Neural crest cell (in vitro differentiated cells): ENCODE results near the gene SRGAP3. TPM values are rescaled to one million over a fixed set of nuclear protein-coding genes. Genes with fewer than 3 reads are reported as not detected.

Experiments
- DNase-seq: peaks from one replicate; pipeline ENCODE4 v3.0.0; 2021; ENCODE audit warnings: low read depth, mixed read lengths, low spot score
- H3K27ac Mint-ChIP-seq: one replicate; pipeline ENCODE4 v1.8.0; 2021; ENCODE audit warnings: mild to moderate bottlenecking, mixed read lengths; ENCODE audit not compliant: unreplicated experiment
- H3K27me3 Mint-ChIP-seq: 2 replicates; pipeline ENCODE4 v1.8.0; 2021; ENCODE audit warnings: low read depth, mild to moderate bottlenecking, mixed read lengths
- H3K36me3 Mint-ChIP-seq: 2 replicates; pipeline ENCODE4 v1.8.0; 2021; ENCODE audit warnings: low read depth, mild to moderate bottlenecking, mixed read lengths
- H3K4me1 Mint-ChIP-seq: 2 replicates; pipeline ENCODE4 v1.8.0; 2021; ENCODE audit warnings: mixed read lengths
- H3K4me3 Mint-ChIP-seq: one replicate; pipeline ENCODE4 v1.8.0; 2021; ENCODE audit warnings: mild to moderate bottlenecking, mixed read lengths
- H3K9me3 Mint-ChIP-seq: 2 replicates; pipeline ENCODE4 v1.8.0; 2021; ENCODE audit warnings: mixed read lengths
- total RNA-seq: library from RNA; stranded (reverse); gene quantifications from 2 replicates; pipeline ENCODE4 v1.2.1, GENCODE V29; 2021
- TF ChIP-seq, protein P1 (sequence below): fragments of 200-600 bp; sonication (generic); conservative IDR thresholded peaks from 2 replicates; pipeline ENCODE4 v1.5.0; 2021; ENCODE audit warnings: antibody characterized with exemption, mild to moderate bottlenecking

The SRGAP3 gene
- total RNA-seq, 1 donor from 2014 or later: 58.4 TPM

DNA sequence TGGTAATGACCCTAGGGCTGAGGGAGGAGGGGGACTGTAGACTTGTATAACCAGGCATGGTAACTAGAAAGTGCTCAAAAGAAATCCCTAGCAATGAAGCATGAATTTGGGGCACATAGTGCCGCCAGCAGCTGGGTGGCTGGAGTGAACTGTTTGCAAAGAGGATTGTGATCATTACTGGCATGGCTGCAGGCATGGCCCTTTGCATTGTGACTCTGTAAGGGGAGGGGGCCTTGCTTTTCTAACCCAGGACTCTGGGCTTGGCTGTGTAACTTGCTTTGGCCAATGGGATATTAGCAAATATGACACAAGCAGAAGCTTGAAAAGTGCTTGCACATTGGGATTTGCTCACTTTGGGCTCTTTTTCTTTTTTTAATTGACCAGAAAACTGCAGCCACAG lies 173.7 kb downstream of the SRGAP3 start:
- no peaks in the 10 kb centered on the region for H3K27me3 Mint-ChIP-seq
- no peaks in the 10 kb centered on the region for H3K9me3 Mint-ChIP-seq
- DNase-seq: no peak
- TF ChIP-seq, protein P1, sequence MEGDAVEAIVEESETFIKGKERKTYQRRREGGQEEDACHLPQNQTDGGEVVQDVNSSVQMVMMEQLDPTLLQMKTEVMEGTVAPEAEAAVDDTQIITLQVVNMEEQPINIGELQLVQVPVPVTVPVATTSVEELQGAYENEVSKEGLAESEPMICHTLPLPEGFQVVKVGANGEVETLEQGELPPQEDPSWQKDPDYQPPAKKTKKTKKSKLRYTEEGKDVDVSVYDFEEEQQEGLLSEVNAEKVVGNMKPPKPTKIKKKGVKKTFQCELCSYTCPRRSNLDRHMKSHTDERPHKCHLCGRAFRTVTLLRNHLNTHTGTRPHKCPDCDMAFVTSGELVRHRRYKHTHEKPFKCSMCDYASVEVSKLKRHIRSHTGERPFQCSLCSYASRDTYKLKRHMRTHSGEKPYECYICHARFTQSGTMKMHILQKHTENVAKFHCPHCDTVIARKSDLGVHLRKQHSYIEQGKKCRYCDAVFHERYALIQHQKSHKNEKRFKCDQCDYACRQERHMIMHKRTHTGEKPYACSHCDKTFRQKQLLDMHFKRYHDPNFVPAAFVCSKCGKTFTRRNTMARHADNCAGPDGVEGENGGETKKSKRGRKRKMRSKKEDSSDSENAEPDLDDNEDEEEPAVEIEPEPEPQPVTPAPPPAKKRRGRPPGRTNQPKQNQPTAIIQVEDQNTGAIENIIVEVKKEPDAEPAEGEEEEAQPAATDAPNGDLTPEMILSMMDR: no peak
- peaks cover 18% of the 10 kb centered on the region for H3K36me3 Mint-ChIP-seq
- peaks cover 34% of the 10 kb centered on the region for H3K4me1 Mint-ChIP-seq
- H3K27ac Mint-ChIP-seq: no peak overlapping the region
- no peak overlapping the region for H3K4me3 Mint-ChIP-seq

GRCh38 chr3:9074079-9074478 lies 175.4 kb downstream of the SRGAP3 start:
- Mint-ChIP-seq H3K9me3 (no peaks in the 10 kb centered on the region), H3K4me3 (no peak overlapping the region), H3K4me1 (peaks cover 25% of the 10 kb centered on the region), H3K27ac (peak overlapping the region; percentile 75), H3K36me3 (peaks cover 6% of the 10 kb centered on the region), H3K27me3 (no peaks in the 10 kb centered on the region)
- TF ChIP-seq, protein P1: no peak
- no peak for DNase-seq

DNA sequence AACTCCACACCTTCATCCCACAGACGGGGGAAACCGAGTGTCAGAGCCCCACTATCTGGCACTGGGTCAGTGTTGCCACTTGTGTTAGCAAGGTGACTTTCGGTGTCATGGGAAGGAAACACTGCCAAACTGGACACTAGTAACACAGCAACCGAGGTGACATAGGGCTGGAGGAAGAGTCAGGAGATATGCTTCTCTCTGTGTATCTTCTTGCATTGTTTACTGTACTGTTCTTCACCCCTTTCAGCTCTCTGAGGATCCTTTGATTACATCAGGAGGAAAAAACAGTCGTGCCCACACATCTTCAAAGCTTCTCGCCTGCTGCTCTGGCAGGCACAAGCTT lies 176.8 kb downstream of the SRGAP3 start:
- Mint-ChIP-seq H3K27ac (no peak overlapping the region), H3K4me1 (peaks cover 12% of the 10 kb centered on the region), H3K9me3 (no peaks in the 10 kb centered on the region), H3K27me3 (no peaks in the 10 kb centered on the region), H3K36me3 (no peaks in the 10 kb centered on the region), H3K4me3 (no peak overlapping the region)
- DNase-seq: no peak
- TF ChIP-seq, protein P1: no peak

DNA sequence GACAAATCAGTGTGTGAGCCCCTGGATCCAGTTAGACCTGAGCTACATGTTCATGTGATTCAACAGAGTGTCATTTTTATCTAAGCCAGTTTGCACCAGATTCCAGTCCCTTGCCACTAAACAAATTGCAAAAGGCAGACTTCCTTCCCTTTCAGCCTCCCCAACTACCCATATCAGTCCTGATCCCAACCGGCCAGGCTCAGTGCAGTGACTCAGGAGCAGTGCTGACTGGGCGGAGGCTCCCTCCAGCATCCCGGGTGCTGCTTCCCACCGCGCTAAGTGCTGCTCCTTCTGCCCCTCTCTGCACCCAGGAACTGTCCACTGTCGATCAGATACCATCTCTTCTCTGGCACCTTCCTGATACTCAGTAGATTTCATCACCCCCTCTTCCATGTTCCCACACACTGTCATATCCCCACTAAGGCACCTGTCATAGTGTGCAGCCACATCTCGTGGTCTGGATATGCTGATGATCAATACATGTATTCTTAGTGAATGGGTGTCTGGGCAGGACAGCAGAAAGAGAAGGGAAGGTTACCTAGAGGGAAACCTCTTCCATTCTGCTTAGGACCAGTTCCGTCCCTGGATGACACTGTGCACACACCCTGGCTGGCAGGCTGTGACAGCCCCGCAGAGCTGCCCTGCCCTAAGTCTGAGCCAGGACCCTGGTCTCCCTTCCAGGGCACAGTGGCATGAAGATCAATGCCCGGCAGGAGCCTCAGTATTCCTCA lies 177.3 kb downstream of the SRGAP3 start:
- Mint-ChIP-seq H3K36me3 (no peaks in the 10 kb centered on the region), H3K27ac (peak overlapping the region; percentile 2), H3K4me3 (no peak overlapping the region), H3K27me3 (no peaks in the 10 kb centered on the region), H3K4me1 (peaks cover 10% of the 10 kb centered on the region), H3K9me3 (no peaks in the 10 kb centered on the region)
- DNase-seq: no peak
- TF ChIP-seq, protein P1: no peak

GRCh38 chr3:9070961-9071360 lies 178.5 kb downstream of the SRGAP3 start:
- no peak overlapping the region for H3K4me3 Mint-ChIP-seq
- TF ChIP-seq, protein P1: no peak
- peaks cover 7% of the 10 kb centered on the region for H3K4me1 Mint-ChIP-seq
- no peak overlapping the region for H3K27ac Mint-ChIP-seq
- no peaks in the 10 kb centered on the region for H3K27me3 Mint-ChIP-seq
- H3K36me3 Mint-ChIP-seq: no peaks in the 10 kb centered on the region
- H3K9me3 Mint-ChIP-seq: no peaks in the 10 kb centered on the region
- DNase-seq: no peak
